B cell (primary cell): ENCODE results near the gene ZFYVE27.

Source experiments
- EZH2 ChIP-seq: IDR thresholded peaks from 2 replicates; pipeline ENCODE4 v1.6.1; 2012; ENCODE audit warnings: borderline replicate concordance, low read depth, mild to moderate bottlenecking, moderate library complexity, low read length; ENCODE audit not compliant: insufficient read depth, poor library complexity, severe bottlenecking
- TF ChIP-seq, protein P1 (sequence below): fragments of 200-600 bp; IDR thresholded peaks from one replicate; pipeline ENCODE4 v1.8.0; 2022; ENCODE audit warnings: antibody characterized with exemption, mild to moderate bottlenecking

DNA sequence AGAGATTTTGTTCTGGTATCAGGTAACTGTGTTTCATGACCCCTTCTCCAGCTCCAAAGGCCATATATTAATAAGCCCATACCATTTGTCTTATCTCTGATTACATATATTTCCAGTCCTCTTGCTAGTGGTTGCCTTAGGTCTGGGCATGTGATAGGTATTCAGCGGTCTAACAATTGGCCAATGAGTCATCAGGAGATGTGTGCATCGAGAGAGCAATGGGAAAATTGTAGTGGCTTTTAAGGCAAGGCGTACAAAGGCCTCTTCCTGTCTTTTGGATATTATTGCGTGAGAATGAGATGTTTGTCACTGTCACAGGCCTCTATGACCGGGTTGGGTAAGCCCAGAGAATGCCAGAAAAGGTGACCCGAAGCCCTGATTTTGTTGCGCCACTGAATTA lies 73.5 kb downstream of the ZFYVE27 start:
- TF ChIP-seq, protein P1, sequence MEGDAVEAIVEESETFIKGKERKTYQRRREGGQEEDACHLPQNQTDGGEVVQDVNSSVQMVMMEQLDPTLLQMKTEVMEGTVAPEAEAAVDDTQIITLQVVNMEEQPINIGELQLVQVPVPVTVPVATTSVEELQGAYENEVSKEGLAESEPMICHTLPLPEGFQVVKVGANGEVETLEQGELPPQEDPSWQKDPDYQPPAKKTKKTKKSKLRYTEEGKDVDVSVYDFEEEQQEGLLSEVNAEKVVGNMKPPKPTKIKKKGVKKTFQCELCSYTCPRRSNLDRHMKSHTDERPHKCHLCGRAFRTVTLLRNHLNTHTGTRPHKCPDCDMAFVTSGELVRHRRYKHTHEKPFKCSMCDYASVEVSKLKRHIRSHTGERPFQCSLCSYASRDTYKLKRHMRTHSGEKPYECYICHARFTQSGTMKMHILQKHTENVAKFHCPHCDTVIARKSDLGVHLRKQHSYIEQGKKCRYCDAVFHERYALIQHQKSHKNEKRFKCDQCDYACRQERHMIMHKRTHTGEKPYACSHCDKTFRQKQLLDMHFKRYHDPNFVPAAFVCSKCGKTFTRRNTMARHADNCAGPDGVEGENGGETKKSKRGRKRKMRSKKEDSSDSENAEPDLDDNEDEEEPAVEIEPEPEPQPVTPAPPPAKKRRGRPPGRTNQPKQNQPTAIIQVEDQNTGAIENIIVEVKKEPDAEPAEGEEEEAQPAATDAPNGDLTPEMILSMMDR = no peak
- TF ChIP-seq EZH2 = no peak
